Measurements from ENCODE around the gene LRRC4.

Gene LRRC4

GRCh38 chr7:128076796-128077271, 45.6 kb upstream of the LRRC4 start:
- Histone ChIP-seq H3K4me1 (ENCODE audit: low read length) (no peaks in the 10 kb centered on the region), H3F3A (ENCODE audit: insufficient read depth, low read length) (no peaks in the 10 kb centered on the region), H3K9me2 (replicated peaks; ENCODE audit: insufficient read depth, low read length) (no peaks in the 10 kb centered on the region), H3K4me3 (ENCODE audit: low read length) (no peak overlapping the region), H3K9ac (ENCODE audit: low read length) (no peak overlapping the region), H3K27me3 (replicated peaks; ENCODE audit: insufficient read depth, low read length) (no peaks in the 10 kb centered on the region), H3K4me2 (ENCODE audit: low read depth, low read length) (no peak overlapping the region), H3K79me2 (ENCODE audit: low read length) (peaks cover 5% of the 10 kb centered on the region), H3K36me3 (replicated peaks; ENCODE audit: insufficient read depth, low read length) (no peaks in the 10 kb centered on the region; the same call in 1 of the 2 replicates), H2AFZ (ENCODE audit: low read length) (no peak overlapping the region), H3K27ac (ENCODE audit: low read length) (no peak overlapping the region), H3K9me3 (replicated peaks; ENCODE audit: insufficient read depth, low read length) (no peaks in the 10 kb centered on the region), H4K20me1 (ENCODE audit: insufficient read depth, low read length) (no peaks in the 10 kb centered on the region)
- no peak for DNase-seq
- TF ChIP-seq EZH2 (optimal IDR thresholded peaks at IDR 0.05; ENCODE audit: low read depth, low read length) (no peak), CTCF (IDR thresholded peaks at IDR 0.05; ENCODE audit: low read length) (no peak), EZH2phosphoT487 (IDR thresholded peaks at IDR 0.05; ENCODE audit: low read length) (no peak)

GRCh38 chr7:128076196-128076795, 45.1 kb upstream of the LRRC4 start:
- no peak for DNase-seq
- H3K4me2 ChIP-seq (ENCODE audit: low read depth, low read length): no peak overlapping the region
- no peaks in the 10 kb centered on the region; the same call in 1 of the 2 replicates for H3K36me3 ChIP-seq (replicated peaks; ENCODE audit: insufficient read depth, low read length)
- no peak overlapping the region for H3K9ac ChIP-seq (ENCODE audit: low read length)
- H3F3A ChIP-seq (ENCODE audit: insufficient read depth, low read length): no peaks in the 10 kb centered on the region
- H4K20me1 ChIP-seq (ENCODE audit: insufficient read depth, low read length): no peaks in the 10 kb centered on the region
- no peaks in the 10 kb centered on the region for H3K4me1 ChIP-seq (ENCODE audit: low read length)
- H3K9me3 ChIP-seq (replicated peaks; ENCODE audit: insufficient read depth, low read length): no peaks in the 10 kb centered on the region
- peaks cover 10% of the 10 kb centered on the region for H3K79me2 ChIP-seq (ENCODE audit: low read length)
- no peaks in the 10 kb centered on the region for H3K27me3 ChIP-seq (replicated peaks; ENCODE audit: insufficient read depth, low read length)
- H3K27ac ChIP-seq (ENCODE audit: low read length): no peak overlapping the region
- no peak overlapping the region for H2AFZ ChIP-seq (ENCODE audit: low read length)
- no peak overlapping the region for H3K4me3 ChIP-seq (ENCODE audit: low read length)
- no peaks in the 10 kb centered on the region for H3K9me2 ChIP-seq (replicated peaks; ENCODE audit: insufficient read depth, low read length)
- TF ChIP-seq EZH2phosphoT487 (IDR thresholded peaks at IDR 0.05; ENCODE audit: low read length) (no peak), EZH2 (optimal IDR thresholded peaks at IDR 0.05; ENCODE audit: low read depth, low read length) (no peak), CTCF (IDR thresholded peaks at IDR 0.05; ENCODE audit: low read length) (no peak)

GRCh38 chr7:128075242-128076095, 44.2 kb upstream of the LRRC4 start:
- H3K4me1 ChIP-seq (ENCODE audit: low read length): no peaks in the 10 kb centered on the region
- H3K27ac ChIP-seq (ENCODE audit: low read length): no peak overlapping the region
- H3K36me3 ChIP-seq (replicated peaks; ENCODE audit: insufficient read depth, low read length): no peaks in the 10 kb centered on the region; the same call in 1 of the 2 replicates

More at GRCh38 chr7:128075242-128076095, 44.2 kb upstream of the LRRC4 start:
- TF ChIP-seq CTCF (IDR thresholded peaks at IDR 0.05; ENCODE audit: low read length): no peak
- TF ChIP-seq EZH2phosphoT487 (IDR thresholded peaks at IDR 0.05; ENCODE audit: low read length): no peak
- no peak for TF ChIP-seq EZH2 (optimal IDR thresholded peaks at IDR 0.05; ENCODE audit: low read depth, low read length)
- H4K20me1 ChIP-seq (ENCODE audit: insufficient read depth, low read length): no peaks in the 10 kb centered on the region
- no peaks in the 10 kb centered on the region for H3K9me2 ChIP-seq (replicated peaks; ENCODE audit: insufficient read depth, low read length)
- no peak for DNase-seq
- no peak overlapping the region for H2AFZ ChIP-seq (ENCODE audit: low read length)
- H3K9me3 ChIP-seq (replicated peaks; ENCODE audit: insufficient read depth, low read length): no peaks in the 10 kb centered on the region
- no peaks in the 10 kb centered on the region for H3F3A ChIP-seq (ENCODE audit: insufficient read depth, low read length)
- peaks cover 17% of the 10 kb centered on the region for H3K79me2 ChIP-seq (ENCODE audit: low read length)
- H3K27me3 ChIP-seq (replicated peaks; ENCODE audit: insufficient read depth, low read length): no peaks in the 10 kb centered on the region
- H3K9ac ChIP-seq (ENCODE audit: low read length): no peak overlapping the region
- H3K4me3 ChIP-seq (ENCODE audit: low read length): no peak overlapping the region
- H3K4me2 ChIP-seq (ENCODE audit: low read depth, low read length): no peak overlapping the region

Measured in MM.1S (cell line).